HFF-Myc (cell line): ENCODE results near the gene HCRT.
A peak's percentile ranks its signal among the peaks of the same experiment; 100 is the strongest.

Experiments used
- DNase-seq: peaks from one replicate; pipeline ENCODE4 v3.0.0-alpha.2; 2011; ENCODE audit warnings: low read depth; ENCODE audit errors: extremely low read depth
- H3K4me3 ChIP-seq: replicated peaks from 2 replicates; pipeline ENCODE4 v1.5.1; 2011; ENCODE audit warnings: low read depth, mild to moderate bottlenecking, control low read depth, low read length
- CTCF ChIP-seq: IDR thresholded peaks from 2 replicates; pipeline ENCODE4 v1.5.1; 2012; ENCODE audit warnings: mild to moderate bottlenecking, low read depth, low read length, control low read depth; ENCODE audit errors: missing control alignments

HCRT gene

GRCh38 chr17:42184713-42185620 is at the start of gene HCRT:
Gene HCRT, minus strand, starts transcription at chr17:42185452. Its CDS starts 87 bp downstream, at chr17:42185365.
- peak within 1 kb of the TSS; percentile 42 for H3K4me3 ChIP-seq
- DNase-seq = no peak
- TF ChIP-seq CTCF = no peak

- H3K4me3 ChIP-seq = no peak overlapping the region
- DNase-seq = no peak
- no peak for TF ChIP-seq CTCF
Observed at GRCh38 chr17:42233994-42234393, 48.7 kb upstream of the HCRT start.

DNA sequence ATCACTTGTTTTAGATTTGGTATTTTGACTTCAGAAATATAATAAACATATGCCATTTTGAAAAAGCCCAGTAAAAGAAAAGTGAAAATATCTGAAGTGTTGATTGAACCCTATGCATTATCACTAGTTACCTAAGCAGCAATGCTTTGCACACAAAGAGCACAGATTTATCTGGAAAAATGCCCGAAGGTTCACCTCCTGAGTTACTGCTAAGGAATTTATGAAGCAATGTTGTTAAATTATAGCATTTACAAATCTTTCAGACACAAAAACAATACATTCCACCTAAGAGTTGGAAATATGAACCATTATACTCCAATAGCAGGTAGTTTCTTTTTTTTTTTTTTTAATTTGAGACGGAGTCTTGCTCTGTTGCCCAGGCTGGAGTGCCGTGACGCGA is 47.9 kb upstream of the HCRT start:
- TF ChIP-seq CTCF = no peak
- no peak for DNase-seq
- H3K4me3 ChIP-seq = no peak overlapping the region

- H3K4me3 ChIP-seq = no peak overlapping the region
- no peak for TF ChIP-seq CTCF
- DNase-seq = no peak
Observed at GRCh38 chr17:42230225-42230624, 45.0 kb upstream of the HCRT start.

DNA sequence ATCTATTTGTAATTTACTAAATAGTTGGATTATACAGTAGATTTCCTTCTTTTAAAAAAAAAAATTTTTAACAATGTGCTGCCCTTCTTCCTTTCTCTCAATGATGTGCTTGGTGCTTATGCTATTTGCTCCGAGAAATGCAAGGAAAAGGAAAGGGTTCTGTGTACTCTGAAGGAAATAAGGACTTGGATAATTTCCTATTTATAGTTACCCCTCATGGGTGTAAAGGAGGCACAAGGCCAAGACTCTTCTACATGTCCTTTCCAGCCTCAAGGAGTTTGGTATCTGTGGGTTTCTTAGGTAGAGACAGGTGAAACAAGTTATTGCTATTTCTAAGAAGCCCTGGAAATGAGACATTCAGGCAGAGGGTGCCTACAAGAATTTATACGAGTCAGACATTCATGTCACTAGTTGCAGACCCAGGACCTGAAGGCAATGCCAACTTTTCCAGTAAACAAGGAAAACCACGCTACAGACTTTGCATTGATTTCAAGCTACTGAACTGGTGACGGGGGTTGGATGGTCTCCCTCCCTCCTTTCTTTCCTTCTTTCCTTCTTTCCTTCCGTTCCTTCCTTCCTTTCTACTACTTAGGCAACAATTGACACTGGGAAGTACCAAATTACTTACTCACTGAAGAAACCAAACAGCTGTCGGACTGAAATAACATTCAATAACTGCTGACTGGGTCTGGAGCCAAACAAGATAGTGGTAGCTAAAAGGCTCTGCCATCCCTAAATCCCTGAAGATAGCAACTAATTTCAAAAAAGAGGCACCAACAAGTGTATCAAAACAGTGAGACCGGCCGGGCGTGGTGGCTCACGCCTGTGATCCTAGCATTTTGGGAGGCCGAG is 42.8 kb upstream of the HCRT start:
- no peak overlapping the region for H3K4me3 ChIP-seq
- TF ChIP-seq CTCF = no peak
- DNase-seq = no peak

GRCh38 chr17:42225646-42226045 is 40.4 kb upstream of the HCRT start:
- TF ChIP-seq CTCF = no peak
- no peak overlapping the region for H3K4me3 ChIP-seq
- no peak for DNase-seq
